Esophagus squamous epithelium (tissue), 4 donors: ENCODE data around the gene SLC9A2.

Source experiments
- CTCF ChIP-seq, 6 experiments: fragments of 450-650 bp in 4 of 6; fragments of 200-600 bp in 2 of 6; sonication (generic) in 2 of 6; IDR thresholded peaks; one replicate each; pipeline ENCODE4 v1.5.1; 2016 to 2019; ENCODE audit warnings: antibody characterized with exemption in 6 of 6, mild to moderate bottlenecking in 4 of 6, moderate library complexity in 4 of 6
- POLR2A ChIP-seq, 4 donors: fragments of 450-650 bp; IDR thresholded peaks; one replicate each; pipeline ENCODE4 v1.6.1; 2017; ENCODE audit warnings: antibody characterized with exemption in 4 of 4, mild to moderate bottlenecking in 4 of 4, moderate library complexity in 3 of 4

DNA sequence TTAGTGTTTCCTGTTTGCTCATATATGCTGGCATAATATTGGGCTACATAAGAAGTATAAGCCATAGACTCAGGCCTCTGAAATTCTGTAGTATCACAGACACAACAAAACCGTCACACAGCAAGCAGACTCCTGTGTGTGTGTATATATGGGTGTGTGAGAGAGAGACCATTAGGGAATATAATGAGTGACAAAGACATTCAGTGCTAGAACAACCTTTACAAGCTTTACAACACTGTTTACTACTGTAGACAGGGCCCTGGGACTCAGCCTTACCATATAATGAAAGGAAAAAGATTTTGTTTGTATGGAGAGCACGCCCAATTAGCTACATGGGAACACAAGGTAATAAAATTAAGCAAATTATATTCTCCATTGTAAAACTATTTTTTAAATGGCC, 77.1 kb downstream of the SLC9A2 start:
- TF ChIP-seq CTCF (IDR thresholded peaks at IDR 0.05) (no peak), POLR2A (IDR thresholded peaks at IDR 0.05) (no peak)
